Calu3 (cell line): ENCODE data around the gene CCDC180. TPM values are rescaled to one million over a fixed set of nuclear protein-coding genes. Genes with fewer than 3 reads are reported as not detected.

Experiments used
- BruUV-seq: library from RNA; stranded (reverse); fragments of 400-500 nt; replicated peaks from 2 replicates; lab custom pipeline; 2021; lab: Mats Ljungman, UMichigan
- CTCF ChIA-PET: fragments of 300-600 bp; sonication (Branson Sonifier 250); formaldehyde crosslinking; loops from one replicate; lab custom pipeline; 2022; ENCODE audit warnings: antibody characterized with exemption; lab: Charles Lee
- DNase-seq: peaks from one replicate; pipeline ENCODE4 v3.0.0; 2022
- H3K27ac Mint-ChIP-seq: one replicate; pipeline ENCODE4 v1.8.0; 2022; ENCODE audit warnings: mixed read lengths; ENCODE audit not compliant: unreplicated experiment
- H3K27me3 Mint-ChIP-seq: one replicate; pipeline ENCODE4 v1.8.0; 2022; ENCODE audit warnings: mixed read lengths; ENCODE audit not compliant: unreplicated experiment
- H3K36me3 Mint-ChIP-seq: one replicate; pipeline ENCODE4 v1.8.0; 2022; ENCODE audit warnings: mild to moderate bottlenecking, moderate library complexity, mixed read lengths; ENCODE audit not compliant: insufficient read depth, unreplicated experiment
- H3K4me1 Mint-ChIP-seq: one replicate; pipeline ENCODE4 v1.8.0; 2022; ENCODE audit warnings: mild to moderate bottlenecking, low read depth, mixed read lengths; ENCODE audit not compliant: unreplicated experiment
- H3K4me3 Mint-ChIP-seq: one replicate; pipeline ENCODE4 v1.8.0; 2022; ENCODE audit warnings: mild to moderate bottlenecking, low read depth, moderate library complexity, mixed read lengths; ENCODE audit not compliant: unreplicated experiment
- H3K9me3 Mint-ChIP-seq: one replicate; pipeline ENCODE4 v1.8.0; 2022; ENCODE audit warnings: low read depth, mixed read lengths; ENCODE audit not compliant: unreplicated experiment
- CTCF ChIP-seq: fragments of 200-600 bp; IDR thresholded peaks from one replicate; pipeline ENCODE4 v1.8.0; 2022; ENCODE audit warnings: antibody characterized with exemption; ENCODE audit not compliant: unreplicated experiment
- intact Hi-C: fragments of 100-400 bp; cut with micrococcal nuclease; formaldehyde crosslinking; loops from one replicate; pipeline ENCODE4 v1.10.0; 2022; ENCODE audit not compliant: unreplicated experiment
- total RNA-seq: library from RNA; stranded (reverse); gene quantifications from 2 replicates; pipeline ENCODE4 v1.2.3, GENCODE V29; 2022

Gene CCDC180
- total RNA-seq, 1 experiment from 2014 or later, result 3.0 TPM

GRCh38 chr9:97276310-97276852, 31.1 kb upstream of the CCDC180 start:
- Mint-ChIP-seq H3K9me3 (no peaks in the 10 kb centered on the region), H3K4me3 (no peak overlapping the region), H3K4me1 (no peaks in the 10 kb centered on the region), H3K36me3 (no peaks in the 10 kb centered on the region), H3K27ac (no peak overlapping the region), H3K27me3 (no peaks in the 10 kb centered on the region)
- intact Hi-C loops, result no loop called here
- no TSS peak for BruUV-seq
- no peak for DNase-seq
- CTCF ChIA-PET, result no interaction called here
- TF ChIP-seq CTCF, result no peak

DNA sequence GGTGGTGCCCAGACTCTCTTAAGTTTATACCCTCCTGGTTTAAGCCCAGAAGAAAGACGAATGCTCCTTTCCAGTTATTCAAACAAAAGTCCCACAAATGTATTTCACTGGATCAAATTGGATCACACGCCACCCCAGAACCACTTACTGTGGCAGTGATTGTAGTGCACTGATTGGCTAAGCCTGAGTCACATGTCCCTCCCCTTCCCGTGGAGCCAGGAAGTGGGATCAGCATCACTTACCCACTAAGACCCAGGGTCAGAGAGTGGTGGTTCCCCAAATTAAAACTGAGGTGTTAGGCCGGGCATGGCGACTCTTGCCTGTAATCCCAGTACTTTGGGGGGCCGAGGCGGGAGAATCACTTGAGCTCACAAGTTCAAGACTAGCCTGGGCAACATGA, 29.5 kb upstream of the CCDC180 start:
- Mint-ChIP-seq H3K4me3 (no peak overlapping the region), H3K36me3 (no peaks in the 10 kb centered on the region), H3K27me3 (no peaks in the 10 kb centered on the region), H3K27ac (no peak overlapping the region), H3K4me1 (no peaks in the 10 kb centered on the region), H3K9me3 (no peaks in the 10 kb centered on the region)
- no peak for DNase-seq
- TF ChIP-seq CTCF, result no peak
- BruUV-seq, result no TSS peak
- intact Hi-C loops, result no loop called here
- CTCF ChIA-PET, result no interaction called here

- no peaks in the 10 kb centered on the region for H3K9me3 Mint-ChIP-seq
- CTCF ChIA-PET, result no interaction called here
- no peak for TF ChIP-seq CTCF
- no peaks in the 10 kb centered on the region for H3K36me3 Mint-ChIP-seq
- no peak overlapping the region for H3K27ac Mint-ChIP-seq
- no peak overlapping the region for H3K4me3 Mint-ChIP-seq
- intact Hi-C loops, result no loop called here
- no peaks in the 10 kb centered on the region for H3K4me1 Mint-ChIP-seq
- no peaks in the 10 kb centered on the region for H3K27me3 Mint-ChIP-seq
- no TSS peak for BruUV-seq
- DNase-seq, result no peak
Observed at GRCh38 chr9:97280755-97281330, 26.6 kb upstream of the CCDC180 start.

DNA sequence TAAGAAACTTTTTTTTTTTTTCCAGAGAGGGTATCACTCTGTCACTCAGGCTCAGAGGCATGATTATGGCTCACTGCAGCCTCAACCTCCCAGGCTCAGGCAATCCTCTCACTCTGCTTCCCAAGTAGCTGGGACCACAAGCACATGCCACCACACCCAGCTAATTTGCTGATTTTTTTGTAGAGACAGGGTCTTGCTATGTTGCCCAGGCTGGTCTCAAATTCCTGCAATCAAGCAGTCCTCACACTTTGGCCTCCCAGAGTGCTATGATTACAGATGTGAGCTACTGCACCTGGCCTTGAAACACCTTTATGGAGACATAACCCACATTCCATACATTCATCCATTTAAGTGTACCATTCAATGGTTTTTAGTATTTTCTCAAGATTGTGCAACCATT, 23.7 kb upstream of the CCDC180 start:
- TF ChIP-seq CTCF, result no peak
- H3K36me3 Mint-ChIP-seq, result no peaks in the 10 kb centered on the region
- H3K4me3 Mint-ChIP-seq, result no peak overlapping the region
- H3K4me1 Mint-ChIP-seq, result no peaks in the 10 kb centered on the region
- H3K27ac Mint-ChIP-seq, result no peak overlapping the region
- no TSS peak for BruUV-seq
- H3K9me3 Mint-ChIP-seq, result no peaks in the 10 kb centered on the region
- intact Hi-C loops, result no loop called here
- CTCF ChIA-PET, result no interaction called here
- DNase-seq, result no peak
- H3K27me3 Mint-ChIP-seq, result no peaks in the 10 kb centered on the region
